OCI-LY1 (cell line): Measurements from ENCODE around the gene IMMP2L.

Experiments
- H2AFZ ChIP-seq: fragments of 200-600 bp; sonication (generic), shearing (Covaris generic); 2 replicates; pipeline ENCODE4 v1.6.0; 2014; ENCODE audit warnings: antibody characterized with exemption, mild to moderate bottlenecking, low read length
- H3F3A ChIP-seq: fragments of 200-600 bp; sonication (generic), shearing (Covaris generic); 2 replicates; pipeline ENCODE4 v1.6.0; 2014; ENCODE audit warnings: mild to moderate bottlenecking, antibody characterized with exemption, low read length, moderate library complexity; ENCODE audit not compliant: insufficient read depth
- H3K27ac ChIP-seq: fragments of 200-600 bp; sonication (generic); 2 replicates; pipeline ENCODE4 v1.5.1; 2014; ENCODE audit warnings: low read length, mixed run types, mild to moderate bottlenecking, low read depth; ENCODE audit not compliant: poor library complexity, severe bottlenecking
- H3K27me3 ChIP-seq: fragments of 200-600 bp; sonication (generic); 2 replicates; pipeline ENCODE4 v1.6.0; 2014; ENCODE audit warnings: antibody characterized with exemption, mild to moderate bottlenecking, low read length, moderate library complexity; ENCODE audit not compliant: insufficient read depth
- H3K36me3 ChIP-seq: fragments of 200-600 bp; sonication (generic); 2 replicates; pipeline ENCODE4 v1.6.1; 2014; ENCODE audit warnings: mild to moderate bottlenecking, antibody characterized with exemption, low read length, moderate library complexity, mixed read lengths; ENCODE audit not compliant: insufficient read depth
- H3K4me1 ChIP-seq: fragments of 200-600 bp; sonication (generic); 2 replicates; pipeline ENCODE4 v1.5.1; 2014; ENCODE audit warnings: mild to moderate bottlenecking, low read length, moderate library complexity; ENCODE audit not compliant: insufficient read depth, severe bottlenecking
- H3K4me2 ChIP-seq: fragments of 200-600 bp; sonication (generic), shearing (Covaris generic); 2 replicates; pipeline ENCODE4 v1.6.1; 2014; ENCODE audit warnings: low read length
- H3K4me3 ChIP-seq: fragments of 200-600 bp; sonication (generic); 2 replicates; pipeline ENCODE4 v1.5.1; 2014; ENCODE audit warnings: low read length, low read depth, mild to moderate bottlenecking, mixed read lengths; ENCODE audit not compliant: poor library complexity, severe bottlenecking
- H3K79me2 ChIP-seq: fragments of 200-600 bp; shearing (Covaris generic); 2 replicates; pipeline ENCODE4 v1.6.1; 2016; ENCODE audit warnings: mixed run types, low read length, mixed read lengths; ENCODE audit not compliant: insufficient read depth
- H3K9ac ChIP-seq: fragments of 200-600 bp; sonication (generic), shearing (Covaris generic); 2 replicates; pipeline ENCODE4 v1.6.1; 2014; ENCODE audit warnings: mild to moderate bottlenecking, low read length, mixed read lengths
- H3K9me2 ChIP-seq: fragments of 200-600 bp; sonication (generic), shearing (Covaris generic); 2 replicates; pipeline ENCODE4 v1.6.1; 2014; ENCODE audit warnings: low read depth, mild to moderate bottlenecking, low read length, mixed read lengths
- H3K9me3 ChIP-seq: fragments of 200-600 bp; shearing (Covaris generic); 2 replicates; pipeline ENCODE4 v1.6.1; 2014; ENCODE audit warnings: low read length, mixed read lengths
- H4K20me1 ChIP-seq: fragments of 200-600 bp; sonication (generic), shearing (Covaris generic); 2 replicates; pipeline ENCODE4 v1.6.0; 2016; ENCODE audit warnings: mild to moderate bottlenecking, low read length; ENCODE audit not compliant: insufficient read depth
- CTCF ChIP-seq: fragments of 200-600 bp; sonication (generic), shearing (Covaris generic); IDR thresholded peaks from 2 replicates; pipeline ENCODE4 v1.5.1; 2017; ENCODE audit warnings: mild to moderate bottlenecking, antibody characterized with exemption, low read length, moderate library complexity, mixed read lengths
- EZH2 ChIP-seq: fragments of 200-600 bp; sonication (generic), shearing (Covaris generic); IDR thresholded peaks from 2 replicates; pipeline ENCODE4 v1.8.0; 2017; ENCODE audit warnings: borderline replicate concordance, mixed run types, mild to moderate bottlenecking, antibody characterized with exemption, low read length, moderate library complexity, mixed read lengths

Gene IMMP2L

DNA sequence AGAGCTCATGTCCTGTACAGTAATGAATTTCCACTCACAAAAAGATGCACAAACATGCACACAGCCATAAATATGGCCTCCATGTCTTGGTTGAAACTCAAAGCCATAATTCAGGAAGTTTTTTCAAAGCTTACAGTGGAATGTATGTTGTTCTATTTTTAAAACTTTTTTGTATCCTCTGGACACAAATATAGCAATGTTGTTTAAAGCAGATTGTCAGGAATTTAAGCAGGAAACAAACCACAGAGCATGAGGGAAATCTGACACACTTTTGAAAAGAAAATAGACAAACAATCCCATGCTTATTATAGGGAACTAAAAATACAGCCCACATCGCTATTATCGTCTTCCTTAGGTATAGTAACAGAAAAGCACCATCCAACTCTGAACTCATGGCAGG, 449.9 kb downstream of the IMMP2L start:
- no peaks in the 10 kb centered on the region; the same call in 1 of the 2 replicates for H3K36me3 ChIP-seq
- H3F3A ChIP-seq: no peaks in the 10 kb centered on the region
- no peaks in the 10 kb centered on the region for H3K9me2 ChIP-seq
- H3K4me2 ChIP-seq: no peak overlapping the region
- no peaks in the 10 kb centered on the region for H3K27me3 ChIP-seq
- H2AFZ ChIP-seq: no peak overlapping the region
- H3K9ac ChIP-seq: no peak overlapping the region
- TF ChIP-seq EZH2 (no peak), CTCF (no peak)
- no peaks in the 10 kb centered on the region for H4K20me1 ChIP-seq
- no peak overlapping the region for H3K27ac ChIP-seq
- no peak overlapping the region for H3K4me3 ChIP-seq
- no peaks in the 10 kb centered on the region for H3K9me3 ChIP-seq
- H3K79me2 ChIP-seq: no peaks in the 10 kb centered on the region
- H3K4me1 ChIP-seq: peaks cover 5% of the 10 kb centered on the region

GRCh38 chr7:111108496-111108895, 453.8 kb downstream of the IMMP2L start:
- H3K27ac ChIP-seq: no peak overlapping the region
- no peak overlapping the region for H3K4me2 ChIP-seq
- no peaks in the 10 kb centered on the region for H3K9me2 ChIP-seq
- H3F3A ChIP-seq: no peaks in the 10 kb centered on the region
- H3K79me2 ChIP-seq: no peaks in the 10 kb centered on the region
- H3K4me3 ChIP-seq: no peak overlapping the region
- H3K9me3 ChIP-seq: no peaks in the 10 kb centered on the region
- TF ChIP-seq EZH2 (no peak), CTCF (no peak)
- peaks cover 4% of the 10 kb centered on the region for H3K36me3 ChIP-seq
- no peaks in the 10 kb centered on the region for H3K27me3 ChIP-seq
- no peaks in the 10 kb centered on the region for H4K20me1 ChIP-seq
- no peak overlapping the region for H2AFZ ChIP-seq
- peaks cover 20% of the 10 kb centered on the region for H3K4me1 ChIP-seq
- no peak overlapping the region for H3K9ac ChIP-seq

- Histone ChIP-seq H3K27ac (no peak overlapping the region), H3K9me3 (no peaks in the 10 kb centered on the region), H3K4me2 (no peak overlapping the region), H3K9me2 (no peaks in the 10 kb centered on the region), H4K20me1 (no peaks in the 10 kb centered on the region), H3K9ac (no peak overlapping the region), H3F3A (no peaks in the 10 kb centered on the region), H3K36me3 (peaks cover 4% of the 10 kb centered on the region), H2AFZ (no peak overlapping the region), H3K4me1 (peaks cover 21% of the 10 kb centered on the region), H3K79me2 (no peaks in the 10 kb centered on the region), H3K4me3 (no peak overlapping the region), H3K27me3 (no peaks in the 10 kb centered on the region)
- TF ChIP-seq CTCF (no peak), EZH2 (no peak)
Observed at GRCh38 chr7:111108000-111108399, 454.3 kb downstream of the IMMP2L start.
